Right cardiac atrium (tissue), 5 donors: Measurements from ENCODE around the gene USP6. TPM values are rescaled to one million over a fixed set of nuclear protein-coding genes. Genes with fewer than 3 reads are reported as not detected.
"Not testable (repeated sequence)": the region's sequence is repeated elsewhere in the genome, so short reads cannot be mapped to it uniquely, and the experiment has no call there.

Experiments
- ATAC-seq, 2 donors: fragments of 200-7000 bp; cut with Tn5 transposase; one replicate each; pipeline versions ENCODE4 v1.8.0 to v1.9.1; 2020; ENCODE audit warnings: moderate library complexity in 2 of 2, mild to moderate bottlenecking in 1 of 2
- DNase-seq, 3 donors: peaks; one replicate each; pipeline ENCODE4 v3.0.0-alpha.2; 2020
- H3K27ac ChIP-seq: one replicate; pipeline ENCODE4 v1.5.1; 2013; ENCODE audit warnings: mild to moderate bottlenecking, low read length, control low read depth, moderate library complexity
- H3K27me3 ChIP-seq: one replicate; pipeline ENCODE4 v1.6.1; 2013; ENCODE audit not compliant: control insufficient read depth, insufficient read depth
- H3K4me1 ChIP-seq: one replicate; pipeline ENCODE4 v1.6.1; 2013; ENCODE audit warnings: low read length; ENCODE audit not compliant: control insufficient read depth, insufficient read depth
- H3K4me3 ChIP-seq: one replicate; pipeline ENCODE4 v1.5.1; 2013; ENCODE audit warnings: low read length, control low read depth
- H3K9me3 ChIP-seq: one replicate; pipeline ENCODE4 v1.6.1; 2013; ENCODE audit warnings: low read length; ENCODE audit not compliant: control insufficient read depth
- WGBS: extraction: QIAGEN DNeasy Blood & Tissue Kit; methylation state at CpG from one replicate; pipeline ENCODE4 v1.1.7; 2013; 5-methylcytosine and 5-hydroxymethylcytosine counted together
- intact Hi-C, 4 donors: fragments of 100-400 bp; cut with DNase I; formaldehyde crosslinking; loops; one replicate each; pipeline versions ENCODE4 v1.11.0 to v1.14.0; 2022 to 2023
- polyA plus RNA-seq: library from polyadenylated mRNA; stranded (reverse); fragments of 200-250 nt; gene quantifications from one replicate; pipeline ENCODE4 v1.2.3, GENCODE V29; 2013
- total RNA-seq, 4 donors: library from RNA; stranded (reverse); fragmentation: NEBNext Ultra II Directional; extraction: Animal tissue kit (Norgen Biotek cat#: 25700); gene quantifications; one replicate each; pipeline ENCODE4 v1.2.1, GENCODE V29; 2021
- donor health status: healthy with polysubstance abuse.
- donor health status: DM: no; HTN: yes; CAD: no.
- donor health status: DM: no; HTN: no; CAD: no.
- donor health status: DM: no; HTN: yes; CAD: no; lungs with severe emphysema.
- donor health status: DM: yes; HTN: yes; CAD: no.

Gene USP6
- total and polyA plus RNA-seq, 5 donors: under 0.01 to 0.20 (median 0.07) TPM; not detected in 1

- DNase-seq (peak in 2 of 3 donors; percentile 35 to 74), ATAC-seq (peak; percentile 70 to 75)
- H3K4me3 ChIP-seq: peak overlapping the region; percentile 49
- intact Hi-C loops: no loop called here
- no peaks in the 10 kb centered on the region for H3K4me1 ChIP-seq
- no peak overlapping the region for H3K27ac ChIP-seq
- H3K9me3 ChIP-seq: no peaks in the 10 kb centered on the region
- no peaks in the 10 kb centered on the region for H3K27me3 ChIP-seq
- 3% methylated on average over 75 of the region's 75 CpGs for WGBS
Observed at GRCh38 chr17:5122586-5123342, 6.9 kb downstream of the USP6 start.

GRCh38 chr17:5123343-5124124 lies 7.7 kb downstream of the USP6 start:
- Histone ChIP-seq H3K27ac (no peak overlapping the region), H3K9me3 (no peaks in the 10 kb centered on the region), H3K27me3 (no peaks in the 10 kb centered on the region), H3K4me3 (peak overlapping the region; percentile 49), H3K4me1 (no peaks in the 10 kb centered on the region)
- intact Hi-C loops: no loop called here
- no peak for DNase-seq
- WGBS: 50% methylated on average over 53 of the region's 53 CpGs
- ATAC-seq: peak; percentile 32 to 60

- intact Hi-C loops, DNase-seq, H3K4me1 ChIP-seq, H3K4me3 ChIP-seq, H3K27ac ChIP-seq, H3K9me3 ChIP-seq, H3K27me3 ChIP-seq: not testable (repeated sequence)
- 71% methylated on average over 5 of the region's 5 CpGs for WGBS
- ATAC-seq: peak in 1 of 2 donors; percentile 37
Observed at GRCh38 chr17:5124125-5124760, 8.4 kb downstream of the USP6 start.

GRCh38 chr17:5124896-5125295 lies 9.1 kb downstream of the USP6 start:
- H3K9me3 ChIP-seq, intact Hi-C loops, DNase-seq, ATAC-seq, H3K27me3 ChIP-seq, H3K4me3 ChIP-seq, H3K27ac ChIP-seq, H3K4me1 ChIP-seq: not testable (repeated sequence)
- 74% methylated on average over 7 of the region's 7 CpGs for WGBS

GRCh38 chr17:5126719-5127488 lies 11.1 kb downstream of the USP6 start:
- ATAC-seq (no peak), DNase-seq (no peak)
- no peaks in the 10 kb centered on the region for H3K4me1 ChIP-seq
- no peak overlapping the region for H3K4me3 ChIP-seq
- intact Hi-C loops: no loop called here
- H3K9me3 ChIP-seq: no peaks in the 10 kb centered on the region
- H3K27ac ChIP-seq: no peak overlapping the region
- WGBS: 80% methylated on average over 17 of the region's 17 CpGs
- H3K27me3 ChIP-seq: no peaks in the 10 kb centered on the region

GRCh38 chr17:5127910-5128309 lies 12.1 kb downstream of the USP6 start:
- intact Hi-C loops: no loop called here
- DNase-seq: no peak
- WGBS: 77% methylated on average over 4 of the region's 4 CpGs

GRCh38 chr17:5128387-5128786 lies 12.6 kb downstream of the USP6 start:
- H3K9me3 ChIP-seq, H3K4me3 ChIP-seq, DNase-seq, H3K27ac ChIP-seq, H3K4me1 ChIP-seq, H3K27me3 ChIP-seq, ATAC-seq, intact Hi-C loops: not testable (repeated sequence)
- WGBS: 72% methylated on average over 8 of the region's 8 CpGs

More at GRCh38 chr17:5127910-5128309, 12.1 kb downstream of the USP6 start:
- no peak overlapping the region for H3K27ac ChIP-seq
- no peaks in the 10 kb centered on the region for H3K27me3 ChIP-seq
- ATAC-seq: no peak
- no peaks in the 10 kb centered on the region for H3K9me3 ChIP-seq
- no peak overlapping the region for H3K4me3 ChIP-seq
- H3K4me1 ChIP-seq: no peaks in the 10 kb centered on the region

- WGBS: 88% methylated on average over 11 of the region's 11 CpGs
- no peak for DNase-seq
- no peaks in the 10 kb centered on the region for H3K4me1 ChIP-seq
- no peak overlapping the region for H3K27ac ChIP-seq
- no peaks in the 10 kb centered on the region for H3K9me3 ChIP-seq
- intact Hi-C loops: no loop called here
- ATAC-seq: no peak
- H3K4me3 ChIP-seq: no peak overlapping the region
- H3K27me3 ChIP-seq: no peaks in the 10 kb centered on the region
Observed at GRCh38 chr17:5128905-5129535, 13.2 kb downstream of the USP6 start.

GRCh38 chr17:5129770-5130169 lies 13.9 kb downstream of the USP6 start:
- ATAC-seq, H3K4me3 ChIP-seq, intact Hi-C loops, H3K27me3 ChIP-seq, DNase-seq, H3K4me1 ChIP-seq, H3K9me3 ChIP-seq, H3K27ac ChIP-seq: not testable (repeated sequence)
- 87% methylated on average over 8 of the region's 8 CpGs for WGBS

- DNase-seq, H3K9me3 ChIP-seq, intact Hi-C loops, H3K4me3 ChIP-seq, ATAC-seq, H3K27ac ChIP-seq, H3K4me1 ChIP-seq, H3K27me3 ChIP-seq: not testable (repeated sequence)
- 88% methylated on average over 10 of the region's 10 CpGs for WGBS
Observed at GRCh38 chr17:5130261-5130660, 14.4 kb downstream of the USP6 start.
